Stimulated activated CD4-positive, alpha-beta T cell treated with anti-CD3 and anti-CD28 coated beads, TNF-alpha, amount 100 ng/mL, for 4 hours (primary cell): ENCODE results near the gene NUCB1.

ENCODE experiments used
- DNase-seq, 3 experiments: peaks; one replicate each; pipeline ENCODE4 v3.0.0-alpha.2; 2020; ENCODE audit warnings: low read depth in 3 of 3

The NUCB1 gene

GRCh38 chr19:48934837-48935236 is 34.7 kb downstream of the NUCB1 start:
- no peak for DNase-seq

GRCh38 chr19:48935864-48936263 is 35.8 kb downstream of the NUCB1 start:
- no peak for DNase-seq

- DNase-seq: no peak
Measured at GRCh38 chr19:48938256-48938655, 38.1 kb downstream of the NUCB1 start.

GRCh38 chr19:48940902-48941301 is 40.8 kb downstream of the NUCB1 start:
- DNase-seq: no peak

- DNase-seq: no peak
Measured at GRCh38 chr19:48943081-48943480, 43.0 kb downstream of the NUCB1 start.

- no peak for DNase-seq
Measured at GRCh38 chr19:48945415-48945814, 45.3 kb downstream of the NUCB1 start.

GRCh38 chr19:48945817-48946216 is 45.7 kb downstream of the NUCB1 start:
- DNase-seq: no peak

- DNase-seq: no peak
Measured at GRCh38 chr19:48946463-48947257, 46.5 kb downstream of the NUCB1 start.

- no peak for DNase-seq
Measured at GRCh38 chr19:48947258-48947542, 47.1 kb downstream of the NUCB1 start.

GRCh38 chr19:48950159-48950558 is 50.0 kb downstream of the NUCB1 start:
- DNase-seq: no peak

- no peak for DNase-seq
Measured at GRCh38 chr19:48950830-48951519, 50.9 kb downstream of the NUCB1 start.

- DNase-seq: no peak
Measured at GRCh38 chr19:48953141-48953540, 53.0 kb downstream of the NUCB1 start.

GRCh38 chr19:48953990-48954594 is 54.0 kb downstream of the NUCB1 start:
- DNase-seq: no peak

GRCh38 chr19:48954595-48955307 is 54.6 kb downstream of the NUCB1 start, which contains the start of gene BAX:
TSS of gene BAX (plus strand) at chr19:48954875. CDS start at chr19:48954929, 54 bp downstream.
- peak; percentile 79 to 90 (median 79) for DNase-seq

GRCh38 chr19:48955308-48955958 is 55.3 kb downstream of the NUCB1 start:
- DNase-seq: no peak

- no peak for DNase-seq
Measured at GRCh38 chr19:48958006-48958405, 57.9 kb downstream of the NUCB1 start.

GRCh38 chr19:48959341-48960239 is 59.5 kb downstream of the NUCB1 start:
- no peak for DNase-seq

- DNase-seq: no peak
Measured at GRCh38 chr19:48961051-48961649, 61.0 kb downstream of the NUCB1 start.

- no peak for DNase-seq
Measured at GRCh38 chr19:48961673-48962028, 61.5 kb downstream of the NUCB1 start.
